Activated naive CD4-positive, alpha-beta T cell treated with anti-CD3 and anti-CD28 coated beads for 36 hours (primary cell): ENCODE data around the gene SLC28A3. TPM values are rescaled to one million over a fixed set of nuclear protein-coding genes. Genes with fewer than 3 reads are reported as not detected.

Experiments
- CTCF ChIA-PET: fragments of 350-600 bp; sonication (Branson Sonifier 250); formaldehyde crosslinking; loops from one replicate; lab custom pipeline; 2021; ENCODE audit warnings: antibody characterized with exemption; lab: Charles Lee
- DNase-seq: peaks from one replicate; pipeline ENCODE4 v3.0.0-alpha.2; 2020
- H3K27ac Mint-ChIP-seq: one replicate; pipeline ENCODE4 v1.8.0; 2021; ENCODE audit warnings: mild to moderate bottlenecking, mixed read lengths
- H3K27me3 Mint-ChIP-seq: one replicate; pipeline ENCODE4 v1.8.0; 2021; ENCODE audit warnings: low read depth, mixed read lengths
- H3K36me3 Mint-ChIP-seq: one replicate; pipeline ENCODE4 v1.8.0; 2021; ENCODE audit warnings: low read depth, mixed read lengths
- H3K4me1 Mint-ChIP-seq: one replicate; pipeline ENCODE4 v1.8.0; 2021; ENCODE audit warnings: low read depth, mixed read lengths
- H3K4me3 Mint-ChIP-seq: one replicate; pipeline ENCODE4 v1.8.0; 2021; ENCODE audit warnings: mild to moderate bottlenecking, moderate library complexity, mixed read lengths
- H3K9me3 Mint-ChIP-seq: one replicate; pipeline ENCODE4 v1.8.0; 2021; ENCODE audit warnings: mixed read lengths
- intact Hi-C: fragments of 100-400 bp; cut with micrococcal nuclease; formaldehyde crosslinking; loops from one replicate; pipeline ENCODE4 v1.15.1; 2023
- total RNA-seq, 2 experiments: library from RNA; stranded (reverse); gene quantifications; one replicate each; pipeline ENCODE4 v1.2.3, GENCODE V29; 2021

SLC28A3 gene
- total RNA-seq, 2 experiments from 2014 or later: 0.32 to 0.33 TPM

GRCh38 chr9:84229191-84229590 lies 111.4 kb downstream of the SLC28A3 start:
- intact Hi-C loops: no loop called here
- H3K9me3 Mint-ChIP-seq: no peaks in the 10 kb centered on the region
- H3K4me1 Mint-ChIP-seq: no peaks in the 10 kb centered on the region
- CTCF ChIA-PET: no interaction called here
- no peak overlapping the region for H3K27ac Mint-ChIP-seq
- H3K4me3 Mint-ChIP-seq: no peak overlapping the region
- no peaks in the 10 kb centered on the region for H3K36me3 Mint-ChIP-seq
- peaks cover 2% of the 10 kb centered on the region for H3K27me3 Mint-ChIP-seq
- DNase-seq: no peak

DNA sequence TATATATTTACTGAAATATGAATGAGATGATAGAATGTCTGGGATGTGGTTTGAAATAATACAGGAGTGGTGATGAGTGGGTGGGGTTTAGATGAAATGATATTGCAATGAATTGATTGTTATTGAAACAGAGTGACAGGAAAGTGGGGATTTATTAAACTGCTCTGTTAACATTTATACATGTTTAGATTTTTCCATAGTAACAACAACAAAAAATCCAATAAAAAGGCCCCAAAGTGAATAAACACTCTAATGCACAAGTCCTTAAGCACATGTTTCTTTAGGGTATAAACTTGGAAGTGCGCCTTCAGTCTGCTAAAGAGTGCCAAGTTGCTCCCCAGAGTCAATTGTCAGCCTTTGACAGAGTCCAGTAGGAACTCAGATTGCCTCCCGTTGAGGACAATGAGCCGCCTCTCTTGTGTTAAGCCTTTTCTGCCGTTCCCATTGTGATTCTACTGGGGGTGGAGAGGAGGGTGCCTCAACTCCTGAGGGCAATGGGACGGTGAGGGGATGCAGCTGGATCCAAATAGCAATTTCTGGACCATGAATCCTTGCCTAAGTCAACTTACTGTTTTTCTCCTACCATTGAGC lies 112.3 kb downstream of the SLC28A3 start:
- Mint-ChIP-seq H3K4me1 (no peaks in the 10 kb centered on the region), H3K36me3 (no peaks in the 10 kb centered on the region), H3K9me3 (no peaks in the 10 kb centered on the region), H3K27me3 (peaks cover 2% of the 10 kb centered on the region), H3K4me3 (no peak overlapping the region), H3K27ac (no peak overlapping the region)
- intact Hi-C loops: no loop called here
- CTCF ChIA-PET: no interaction called here
- DNase-seq: no peak

DNA sequence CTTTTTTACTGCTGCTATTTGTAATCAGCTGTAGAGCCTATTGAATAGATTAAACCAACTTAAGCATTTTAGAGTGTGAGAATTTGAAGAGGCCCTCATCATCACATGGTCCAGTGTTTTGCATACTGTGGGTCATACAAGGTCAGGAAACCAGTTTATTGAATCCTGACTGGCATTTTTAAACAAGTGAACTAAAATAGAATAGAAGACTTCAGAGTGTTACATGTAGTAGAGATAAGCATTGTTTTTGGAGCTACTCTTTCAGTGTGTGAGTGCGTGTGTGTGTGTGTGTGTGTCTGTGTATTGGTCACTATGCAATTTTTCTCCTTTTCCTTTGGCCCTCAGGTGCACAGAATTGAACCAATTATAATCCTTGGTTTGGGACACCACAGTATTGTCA lies 114.4 kb downstream of the SLC28A3 start:
- no peak overlapping the region for H3K4me3 Mint-ChIP-seq
- peaks cover 2% of the 10 kb centered on the region for H3K27me3 Mint-ChIP-seq
- no peaks in the 10 kb centered on the region for H3K9me3 Mint-ChIP-seq
- CTCF ChIA-PET: interaction anchor here (0.6 to 1.5 kb wide), 2 partner anchors 12 to 136 kb away, joined by 3 read pairs; no protein-coding TSS in a partner anchor
- intact Hi-C loops: no loop called here
- no peaks in the 10 kb centered on the region for H3K36me3 Mint-ChIP-seq
- no peak for DNase-seq
- H3K4me1 Mint-ChIP-seq: no peaks in the 10 kb centered on the region
- H3K27ac Mint-ChIP-seq: no peak overlapping the region
